DMS153 (cell line): Measurements from ENCODE around the gene CORO2A.

Experiments
- DNase-seq: peaks from one replicate; lab custom pipeline; 2025; lab: John Stamatoyannopoulos, UW

Gene CORO2A

GRCh38 chr9:98171176-98171925, 21.1 kb downstream of the CORO2A start:
- no peak for DNase-seq

DNA sequence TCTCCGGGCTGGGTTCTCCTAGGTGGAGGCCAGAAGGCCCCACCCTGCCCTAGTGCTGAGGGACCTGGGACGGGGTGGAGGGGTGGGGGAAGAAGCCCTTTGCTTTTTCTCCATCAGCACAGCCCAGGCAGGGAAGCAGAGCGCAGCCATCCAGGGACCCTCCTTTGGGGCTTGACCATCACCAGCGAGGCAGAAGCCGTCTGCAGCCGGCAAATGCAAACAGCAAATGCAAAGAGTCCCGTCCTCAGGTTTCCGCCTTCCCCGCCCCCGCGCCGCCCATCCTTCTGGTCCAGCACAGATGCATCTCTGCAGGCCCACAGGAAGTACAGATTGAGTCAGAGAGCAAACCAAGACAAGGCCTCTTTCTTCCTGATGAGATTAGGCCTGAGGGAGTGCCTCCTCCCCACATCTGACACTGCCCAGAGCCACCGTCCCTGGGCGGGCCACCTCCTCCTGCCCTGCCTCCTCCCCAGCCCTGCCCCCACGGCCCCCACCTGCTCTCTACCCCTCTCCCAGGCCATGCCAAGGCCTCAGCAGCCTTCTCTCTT, 23.4 kb downstream of the CORO2A start:
- DNase-seq, result no peak

DNA sequence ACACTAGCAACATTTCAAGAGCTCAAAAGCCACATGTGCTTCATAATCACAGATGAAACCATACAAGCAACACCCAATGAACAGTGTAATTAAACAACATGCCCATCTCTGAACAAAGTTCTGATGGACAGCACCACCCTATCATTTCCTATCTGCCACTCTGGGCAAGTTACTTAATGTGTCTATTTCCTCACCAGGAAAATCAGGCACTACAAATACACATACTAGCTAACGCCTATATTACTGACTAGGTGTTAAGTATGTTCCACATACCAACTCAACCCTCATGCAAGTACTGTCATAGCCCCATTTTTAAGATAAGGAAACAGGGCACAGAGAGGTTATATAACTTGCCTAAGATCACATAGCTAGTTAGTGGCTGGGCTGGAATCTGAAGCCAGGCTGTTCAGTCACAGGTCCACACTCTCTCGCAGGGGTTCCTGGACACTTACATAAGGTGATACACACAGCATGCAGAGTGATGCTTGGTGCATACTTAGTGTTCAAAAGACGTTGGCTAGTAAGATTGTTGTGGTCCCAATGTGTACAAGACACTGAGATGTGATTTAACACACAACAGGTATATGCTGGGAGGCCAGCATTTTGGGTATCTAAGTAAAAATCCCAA, 24.2 kb downstream of the CORO2A start:
- no peak for DNase-seq

DNA sequence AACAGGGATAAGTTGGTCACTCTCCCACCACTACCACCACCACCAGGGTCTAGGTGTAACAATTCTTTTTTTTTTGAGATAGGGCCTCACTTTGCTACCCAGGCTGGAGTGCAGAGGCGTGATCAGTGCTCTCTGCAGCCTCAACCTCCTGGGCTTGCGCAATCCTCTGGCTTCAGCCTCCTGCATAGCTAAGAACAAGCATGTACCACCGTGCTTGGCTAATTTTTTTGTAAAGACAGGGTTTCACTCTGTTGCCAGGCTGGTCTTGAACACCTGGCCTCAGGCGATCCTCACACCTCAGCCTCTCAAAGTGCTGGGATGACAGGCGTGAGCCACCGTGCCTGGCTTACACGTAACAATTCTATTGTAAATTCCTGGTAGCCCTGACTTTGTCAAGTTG, 27.5 kb downstream of the CORO2A start:
- DNase-seq, result no peak

DNA sequence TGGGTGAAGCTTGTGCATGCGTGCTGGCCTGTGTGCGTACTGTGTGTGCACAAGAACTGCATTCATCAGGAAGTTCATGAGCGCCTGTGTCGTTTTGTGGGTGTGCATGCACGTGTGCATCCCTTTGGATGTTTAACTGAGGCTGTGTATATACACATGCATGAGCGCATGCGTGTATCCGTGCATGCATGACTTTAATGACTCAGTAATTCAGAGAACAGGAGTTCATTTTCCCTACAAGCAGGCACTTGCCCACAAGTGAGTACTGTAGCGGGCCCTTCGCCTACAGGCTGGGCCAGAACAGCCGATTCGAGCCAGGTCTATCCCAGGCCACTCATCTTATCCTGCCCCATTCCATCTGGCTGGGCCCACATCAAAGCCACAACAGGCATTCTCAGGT, 29.8 kb downstream of the CORO2A start:
- no peak for DNase-seq

- DNase-seq, result no peak
Measured at GRCh38 chr9:98161851-98162250, 30.6 kb downstream of the CORO2A start.

DNA sequence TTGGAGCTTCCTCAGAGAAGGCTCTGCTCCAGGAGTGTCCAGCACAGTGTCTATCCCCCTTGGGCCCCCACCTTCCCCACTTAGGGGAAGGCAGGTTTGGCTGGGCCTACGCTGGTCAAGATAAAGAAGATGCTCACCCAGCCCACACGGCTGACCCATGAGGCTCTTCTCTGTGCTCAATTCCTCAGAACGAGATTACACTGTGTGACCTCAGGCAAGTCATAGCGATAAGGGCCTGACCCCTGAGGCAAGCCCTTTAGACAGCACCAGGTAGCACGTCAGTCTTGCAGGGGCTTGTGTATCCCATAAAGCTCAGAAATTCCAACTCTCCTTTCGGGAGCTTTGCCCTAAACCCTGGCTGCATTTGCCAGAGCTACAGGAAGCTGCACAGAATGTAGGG, 32.6 kb downstream of the CORO2A start:
- no peak for DNase-seq

- DNase-seq, result no peak
Measured at GRCh38 chr9:98159301-98159700, 33.1 kb downstream of the CORO2A start.

DNA sequence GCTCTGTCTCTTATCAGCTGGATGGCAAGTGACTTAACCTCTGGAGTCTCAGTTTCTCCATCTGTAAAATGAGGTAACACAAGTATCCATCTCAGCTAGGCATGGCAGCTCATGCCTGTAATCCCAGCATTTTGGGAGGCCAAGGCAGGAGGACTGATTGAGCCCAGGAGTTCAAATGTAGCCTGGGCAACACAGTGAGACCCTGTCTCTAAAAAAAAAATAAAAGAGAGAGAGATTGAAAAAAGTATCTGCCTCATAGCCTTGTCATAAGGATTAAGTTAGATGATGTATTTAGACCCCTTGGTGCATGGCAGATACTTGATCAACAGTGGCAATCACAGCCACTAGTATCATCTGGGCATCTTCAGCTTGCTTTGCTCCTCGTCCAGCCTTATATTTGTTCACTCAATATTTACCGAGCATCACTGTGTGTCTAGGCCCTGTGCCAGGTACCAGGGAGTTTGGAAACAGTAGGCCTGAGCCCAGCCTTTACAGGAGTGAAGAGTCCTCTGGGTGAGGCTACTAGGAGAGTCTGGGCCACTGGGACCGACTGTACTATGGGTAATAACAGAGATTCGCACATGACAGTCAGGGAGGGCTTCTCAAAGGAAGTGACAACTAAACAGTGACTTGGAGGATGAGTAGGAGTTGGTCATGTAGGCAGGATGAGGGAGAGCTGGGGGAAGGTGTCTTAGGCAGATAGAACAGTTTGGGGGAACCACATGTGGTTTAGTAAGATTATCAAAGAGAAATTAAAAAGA, 34.2 kb downstream of the CORO2A start:
- peak; percentile 78 for DNase-seq

- DNase-seq, result no peak
Measured at GRCh38 chr9:98157372-98157771, 35.1 kb downstream of the CORO2A start.

DNA sequence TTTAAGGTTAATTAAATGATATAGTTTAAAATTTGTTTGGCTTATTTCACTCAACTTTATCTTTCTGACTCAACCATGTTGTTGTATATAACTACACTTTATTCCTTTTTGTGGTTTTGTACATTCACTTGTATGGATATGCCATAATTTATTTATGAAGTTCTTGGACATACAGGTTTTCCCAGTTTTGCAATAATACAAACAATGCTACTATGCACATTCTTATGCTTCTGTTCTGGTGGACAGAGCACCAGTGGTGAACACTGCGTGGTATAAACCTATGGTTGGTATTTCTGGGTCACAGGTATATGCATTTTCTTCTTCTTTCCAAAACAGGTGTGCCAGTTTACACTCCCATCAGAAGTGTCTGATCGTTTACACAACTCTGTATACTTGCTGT, 37.8 kb downstream of the CORO2A start:
- no peak for DNase-seq

DNA sequence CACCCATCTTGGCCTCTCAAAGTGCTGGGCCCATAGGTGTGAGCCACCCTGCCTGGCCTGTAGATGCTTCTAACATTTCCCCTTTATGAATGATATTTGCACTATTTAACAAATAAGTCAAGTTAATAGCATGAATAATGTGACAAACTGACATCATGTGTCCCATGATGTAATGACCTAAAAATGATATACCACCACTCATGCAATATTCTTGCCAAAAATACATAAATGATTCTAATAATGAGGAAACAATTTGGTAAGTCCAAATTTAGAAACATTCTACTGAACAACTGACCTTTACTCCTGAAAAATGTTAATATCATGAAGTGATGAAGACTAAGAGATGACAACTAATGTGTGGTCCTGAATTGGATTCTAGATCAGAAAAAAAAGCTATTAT, 39.9 kb downstream of the CORO2A start:
- no peak for DNase-seq

DNA sequence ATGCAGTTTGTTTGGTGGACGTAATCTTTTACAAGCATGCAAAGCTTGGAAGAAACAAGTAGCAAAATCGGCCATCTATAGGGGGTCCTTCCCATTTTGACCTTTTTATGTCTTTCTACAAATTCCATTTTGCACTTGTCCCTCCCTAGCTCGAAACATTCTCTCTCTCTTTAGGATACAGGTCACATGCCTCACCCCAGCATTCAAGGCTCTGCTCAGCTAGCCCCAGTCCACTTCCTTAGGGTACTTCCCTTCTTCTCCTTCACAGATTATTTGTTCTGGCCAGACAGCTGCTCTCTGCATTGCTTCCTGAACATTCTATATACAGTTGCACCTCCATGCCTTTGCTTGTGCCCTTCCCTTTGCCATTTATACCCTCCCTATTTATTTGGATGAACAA, 41.7 kb downstream of the CORO2A start:
- DNase-seq, result no peak

DNA sequence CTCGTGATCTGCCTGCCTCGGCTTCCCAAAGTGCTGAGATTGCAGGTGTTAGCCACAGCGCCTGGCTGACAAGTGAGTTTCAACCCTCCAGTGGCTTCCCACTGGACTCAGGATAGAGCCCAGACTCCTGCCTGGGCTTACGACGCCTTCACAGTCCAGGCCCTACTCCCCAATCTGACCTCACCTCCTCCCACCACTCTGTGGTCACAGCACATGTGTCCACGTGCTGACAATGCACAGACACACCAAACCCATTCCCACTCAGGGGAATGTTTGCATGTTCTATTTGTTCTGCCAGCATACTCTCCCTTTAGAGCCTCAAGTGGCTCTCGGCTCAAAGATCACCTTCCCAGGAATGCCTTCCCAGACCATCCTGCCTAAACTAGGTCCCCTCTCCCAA, 42.3 kb downstream of the CORO2A start:
- no peak for DNase-seq

DNA sequence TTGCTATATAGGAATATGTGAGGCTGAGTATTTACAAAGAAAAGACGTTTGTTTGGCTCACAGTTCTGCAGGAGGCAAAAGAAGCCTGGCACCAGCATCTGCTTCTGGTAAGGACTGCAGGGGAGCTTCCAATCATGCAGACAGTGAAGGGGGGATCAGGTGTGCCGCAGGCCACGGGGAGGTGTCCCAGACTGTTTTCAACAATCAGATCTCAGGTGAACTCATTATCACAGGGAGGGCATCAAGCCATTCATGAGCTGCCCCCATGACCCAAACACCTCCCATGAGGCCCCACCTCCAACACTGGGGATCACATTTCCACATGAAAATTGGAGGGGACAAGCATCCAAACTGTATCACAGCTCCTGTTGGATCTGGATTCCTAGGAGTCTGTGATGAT, 43.0 kb downstream of the CORO2A start:
- DNase-seq, result no peak

- no peak for DNase-seq
Measured at GRCh38 chr9:98148486-98148885, 44.0 kb downstream of the CORO2A start.

GRCh38 chr9:98147582-98147981, 44.9 kb downstream of the CORO2A start:
- no peak for DNase-seq

DNA sequence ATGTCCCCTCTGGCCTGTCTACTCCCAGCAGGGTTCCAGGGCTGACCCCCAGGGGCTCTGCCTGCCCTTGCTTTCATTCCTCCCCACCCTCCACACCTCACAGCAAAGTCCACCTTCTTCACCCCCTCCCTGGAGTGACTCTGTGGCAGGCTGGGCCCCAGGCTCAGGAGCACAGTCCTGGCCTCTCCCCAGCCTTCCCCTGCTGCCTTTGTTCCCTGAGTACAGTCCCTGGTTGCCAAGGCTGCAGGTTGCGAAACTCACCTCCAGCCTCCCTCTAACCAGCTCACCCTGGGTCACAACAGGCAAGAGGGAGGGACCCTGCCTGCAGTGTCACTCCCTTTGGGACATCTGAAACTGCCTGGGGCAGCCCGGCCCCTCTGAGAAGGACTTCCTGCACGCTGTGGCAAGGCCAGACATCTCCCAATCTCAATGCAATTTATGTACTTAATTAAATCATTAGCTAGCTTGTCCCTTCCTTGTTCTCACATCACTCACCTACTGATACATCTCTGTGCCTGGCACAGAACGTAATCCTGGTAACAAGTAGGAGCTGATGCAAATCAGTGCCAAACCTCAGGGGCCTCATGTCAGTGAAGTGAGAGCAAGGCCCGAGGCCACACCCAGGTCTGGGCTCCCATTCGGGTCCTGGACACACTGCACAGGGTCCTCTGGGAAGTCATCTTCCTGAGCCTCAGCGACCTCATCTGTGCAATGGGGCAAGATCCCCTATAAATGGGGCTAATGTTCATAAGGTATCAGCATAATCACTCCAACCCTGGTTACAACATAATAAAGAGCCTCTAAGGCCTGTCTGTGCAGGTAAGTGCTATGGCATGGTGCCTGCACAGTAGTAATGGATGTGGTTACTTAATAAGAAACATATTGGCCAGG, 46.1 kb downstream of the CORO2A start:
- DNase-seq, result peak; percentile 83

GRCh38 chr9:98144631-98145030, 47.8 kb downstream of the CORO2A start:
- DNase-seq, result no peak

- no peak for DNase-seq
Measured at GRCh38 chr9:98144076-98144475, 48.4 kb downstream of the CORO2A start.

DNA sequence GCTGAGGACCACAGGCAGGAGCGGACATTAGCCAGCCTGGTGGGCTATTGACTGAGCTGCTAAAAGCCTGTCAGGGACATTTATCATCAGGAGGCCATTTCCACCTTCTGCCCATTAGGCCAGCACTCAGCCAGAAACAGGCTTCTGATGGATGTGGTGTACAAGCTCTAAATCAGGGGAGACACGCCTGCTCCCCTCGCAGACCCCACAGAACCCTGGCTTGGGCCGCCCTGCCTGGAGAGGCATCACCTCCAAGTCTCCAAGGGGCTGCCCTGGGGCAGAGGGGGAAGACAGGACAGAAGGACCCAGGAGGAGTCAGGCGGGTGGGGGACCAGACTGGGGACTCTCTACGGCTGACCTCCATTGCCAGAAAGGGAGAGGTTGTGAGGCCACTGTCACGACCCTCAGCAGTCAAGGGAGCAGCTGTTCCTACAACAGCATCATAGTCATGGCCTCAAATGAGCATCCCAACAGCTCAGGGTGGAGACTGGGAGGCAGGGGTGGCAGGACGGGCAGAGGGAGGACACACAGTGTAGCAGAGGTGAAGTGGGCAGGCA, 49.4 kb downstream of the CORO2A start:
- DNase-seq, result no peak
